ENCODE measurements around the gene MPZL3. TPM values are rescaled to one million over a fixed set of nuclear protein-coding genes. Genes with fewer than 3 reads are reported as not detected.

Gene MPZL3, protein sequence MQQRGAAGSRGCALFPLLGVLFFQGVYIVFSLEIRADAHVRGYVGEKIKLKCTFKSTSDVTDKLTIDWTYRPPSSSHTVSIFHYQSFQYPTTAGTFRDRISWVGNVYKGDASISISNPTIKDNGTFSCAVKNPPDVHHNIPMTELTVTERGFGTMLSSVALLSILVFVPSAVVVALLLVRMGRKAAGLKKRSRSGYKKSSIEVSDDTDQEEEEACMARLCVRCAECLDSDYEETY
- 1 to 10 TPM; 1.0 to 1.1 TPM for total RNA-seq
- long read RNA-seq, partial matches to known transcripts = 0 of 3 reads
- long read RNA-seq, other reads (novel, unspliced or antisense) = 0 of 3 reads

DNA sequence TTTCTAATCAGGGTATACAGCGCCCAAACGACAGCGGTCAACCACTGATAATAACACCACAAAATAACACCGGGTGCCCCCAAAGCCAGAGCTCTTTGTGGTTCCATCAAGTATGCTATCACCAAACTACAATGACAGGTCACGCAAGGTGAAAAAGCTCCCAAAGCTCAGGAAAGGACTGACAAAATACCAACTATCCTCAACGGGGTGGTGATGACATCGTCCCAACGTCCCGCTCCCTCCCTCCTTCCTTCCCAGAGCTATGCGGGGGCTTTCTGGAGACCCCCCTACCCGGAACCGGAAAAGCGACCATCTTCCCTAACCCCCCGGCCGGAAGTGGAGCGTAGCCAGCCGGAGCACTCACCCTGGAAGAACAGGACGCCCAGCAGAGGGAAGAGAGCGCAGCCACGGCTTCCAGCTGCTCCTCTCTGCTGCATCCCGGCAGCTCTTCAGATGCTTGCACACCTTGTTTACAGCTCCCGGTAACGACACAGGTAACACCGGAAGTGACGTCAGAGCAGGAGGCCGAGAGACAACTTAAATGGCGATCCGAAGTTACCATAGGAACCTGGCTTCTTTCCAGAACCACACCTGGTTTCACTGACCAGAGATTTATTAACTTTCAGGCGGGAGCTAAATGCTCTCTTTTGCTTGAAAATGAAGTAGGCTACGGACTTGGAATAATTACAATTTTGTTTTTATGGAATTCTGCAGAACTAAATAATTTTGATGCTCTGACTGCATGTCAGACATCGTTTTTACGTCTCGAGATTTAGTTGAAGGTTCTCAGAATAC is at the start of gene MPZL3:
MPZL3 (minus strand) TSS at position 508 of the 795 bp plus-strand sequence; CDS start at position 437, 71 bp downstream.
- intact Hi-C loops (cut with DNase I) = loop anchor here in 1 of 2 donors (10.0 kb wide), 1 partner anchor 47 kb away; no protein-coding TSS in a partner anchor

DNA sequence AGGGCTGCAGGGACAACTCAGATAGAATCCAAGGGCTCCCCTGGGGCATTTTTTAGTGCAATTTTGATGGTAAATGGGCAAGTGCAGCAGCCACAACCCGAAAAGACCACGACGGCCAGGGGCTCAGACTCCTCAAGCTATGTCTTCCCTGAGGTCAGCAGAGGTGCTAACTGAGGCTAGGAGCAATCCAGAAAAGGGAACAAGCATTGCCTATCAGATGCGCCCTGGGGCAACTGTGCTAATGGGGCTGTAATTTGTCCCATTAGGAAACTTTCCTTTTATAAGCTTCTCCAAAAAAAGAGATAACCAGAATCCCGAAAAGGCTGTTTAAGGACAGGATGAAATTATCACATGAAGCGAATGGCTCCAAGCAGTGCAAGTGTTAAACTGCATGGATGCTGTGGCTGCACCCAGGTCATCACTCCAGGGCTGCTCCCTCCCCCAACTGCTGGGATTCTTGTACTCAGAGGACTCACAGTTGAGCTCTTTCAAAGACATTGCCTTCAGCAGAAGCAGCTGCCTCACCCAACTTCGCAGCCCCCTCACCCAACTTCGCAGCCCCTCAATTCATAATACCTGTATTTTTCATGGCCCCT is 49.5 kb upstream of the MPZL3 start:
- intact Hi-C loops (cut with DNase I) = no loop called here

More for the DNA sequence above, at the start of gene MPZL3:
- peak; percentile 82 to 86 for ATAC-seq
- DNase-seq = peak; percentile 81

DNA sequence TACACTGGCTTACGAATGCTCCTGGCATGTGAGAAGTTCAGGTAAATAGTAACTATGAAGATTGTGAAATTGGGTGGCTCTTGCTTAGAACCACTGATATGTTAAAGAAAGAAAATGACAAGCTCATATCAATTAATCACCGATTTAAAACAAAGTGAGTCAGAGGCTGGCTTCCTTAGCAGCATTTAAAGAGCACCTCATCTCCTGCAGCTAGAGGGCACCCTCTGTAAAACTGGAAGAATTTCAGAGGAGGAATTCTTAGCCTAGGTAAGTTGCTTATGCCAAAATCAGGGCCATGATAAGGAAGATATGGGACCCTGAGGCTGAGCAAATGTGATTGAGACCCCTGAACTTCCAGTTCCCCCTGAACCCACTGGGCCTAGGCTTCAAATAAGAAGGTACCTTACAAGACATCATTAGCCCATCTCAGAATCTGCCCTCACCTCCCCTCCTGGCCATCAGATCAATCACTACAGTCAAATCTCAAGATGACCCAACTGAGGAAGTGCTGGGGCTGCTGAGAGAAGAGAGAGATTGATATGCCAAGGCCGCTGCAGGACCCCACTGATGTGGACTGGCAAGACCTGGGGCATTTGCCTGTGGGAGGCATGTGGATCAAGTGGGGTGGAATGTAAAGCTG is 43.8 kb upstream of the MPZL3 start:
- DNase-seq (no peak), ATAC-seq (peak in 1 of 2 donors; percentile 37)
- intact Hi-C loops (cut with DNase I) = loop anchor here (2.0 to 10.0 kb wide), 2 partner anchors 101 to 193 kb away; no protein-coding TSS in a partner anchor

More for the DNA sequence above, 49.5 kb upstream of the MPZL3 start:
- DNase-seq = no peak
- ATAC-seq = no peak

DNA sequence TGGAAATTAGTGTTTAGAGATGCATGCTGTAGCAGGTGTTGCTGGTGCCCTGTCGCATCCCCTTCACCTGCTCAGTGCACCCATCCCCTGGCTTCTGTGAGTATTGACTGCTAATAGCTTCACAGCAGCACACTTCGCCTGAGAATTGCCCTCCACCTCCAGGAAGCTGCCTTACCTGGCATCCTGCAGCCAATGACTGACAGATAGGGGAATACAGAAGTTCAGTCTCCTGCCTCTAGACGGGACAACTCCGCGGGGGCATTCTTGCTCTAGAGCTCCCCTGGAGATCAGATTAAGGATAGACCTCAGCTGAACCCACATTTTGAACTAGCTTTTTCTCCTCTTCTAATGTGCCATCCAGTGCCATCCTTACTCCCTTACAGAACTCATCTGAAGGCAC is 43.0 kb upstream of the MPZL3 start:
- no peak for DNase-seq
- intact Hi-C loops (cut with DNase I) = loop anchor here in 1 of 2 donors (10.0 kb wide), 1 partner anchor 100 kb away; no protein-coding TSS in a partner anchor
- no peak for ATAC-seq

DNA sequence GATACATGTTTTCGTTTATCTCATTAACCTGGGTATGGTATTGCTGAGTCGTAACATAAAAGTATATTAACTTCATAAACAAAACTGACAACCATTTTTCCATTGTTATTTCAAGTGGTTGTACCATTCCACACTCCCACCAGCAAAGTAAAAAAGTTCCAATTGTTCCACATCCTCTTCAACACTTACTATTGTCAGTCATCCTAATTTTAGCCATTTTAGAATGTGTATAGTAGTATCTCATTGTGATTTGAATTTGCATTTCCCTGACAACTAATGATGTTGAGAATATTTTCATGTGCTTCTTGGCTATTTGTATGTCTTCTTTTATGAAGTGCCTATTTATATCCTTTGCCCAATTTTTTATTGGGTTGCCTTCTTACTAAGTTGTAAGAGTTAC is 41.9 kb upstream of the MPZL3 start:
- ATAC-seq (no peak), DNase-seq (no peak)
- intact Hi-C loops (cut with DNase I) = loop anchor here in 1 of 2 donors (5.0 to 10.0 kb wide), 2 partner anchors 99 to 147 kb away; no protein-coding TSS in a partner anchor

- intact Hi-C loops (cut with DNase I) = loop anchor here (1.0 to 10.0 kb wide), 4 partner anchors 93 to 146 kb away; no protein-coding TSS in a partner anchor
- no peak for ATAC-seq
Observed at GRCh38 chr11:118291477-118292135, 39.4 kb upstream of the MPZL3 start.

GRCh38 chr11:118290923-118291322 is 38.8 kb upstream of the MPZL3 start:
- intact Hi-C loops (cut with DNase I) = loop anchor here (1.0 to 10.0 kb wide), 4 partner anchors 92 to 146 kb away; no protein-coding TSS in a partner anchor
- DNase-seq (no peak), ATAC-seq (peak; percentile 80)

More at GRCh38 chr11:118291477-118292135, 39.4 kb upstream of the MPZL3 start:
- no peak for DNase-seq

DNA sequence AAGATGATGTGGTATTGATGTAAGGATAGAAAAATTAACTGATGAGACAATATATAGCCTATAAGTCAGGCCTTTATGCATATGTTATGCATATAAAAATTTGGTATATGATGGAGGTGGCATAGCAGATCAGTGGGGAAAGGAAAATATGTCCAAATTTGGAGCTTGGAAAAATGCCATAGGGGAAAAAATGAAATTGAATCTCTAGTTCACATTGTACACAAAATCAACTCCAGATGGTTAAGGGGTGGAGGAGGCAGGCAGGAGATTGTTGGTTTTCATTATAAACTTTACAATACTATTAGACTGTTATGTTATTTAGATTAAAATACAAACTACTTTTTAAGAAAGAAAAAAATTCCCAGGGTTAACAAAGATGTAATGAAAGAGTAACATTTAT is 37.2 kb upstream of the MPZL3 start:
- intact Hi-C loops (cut with DNase I) = no loop called here

DNA sequence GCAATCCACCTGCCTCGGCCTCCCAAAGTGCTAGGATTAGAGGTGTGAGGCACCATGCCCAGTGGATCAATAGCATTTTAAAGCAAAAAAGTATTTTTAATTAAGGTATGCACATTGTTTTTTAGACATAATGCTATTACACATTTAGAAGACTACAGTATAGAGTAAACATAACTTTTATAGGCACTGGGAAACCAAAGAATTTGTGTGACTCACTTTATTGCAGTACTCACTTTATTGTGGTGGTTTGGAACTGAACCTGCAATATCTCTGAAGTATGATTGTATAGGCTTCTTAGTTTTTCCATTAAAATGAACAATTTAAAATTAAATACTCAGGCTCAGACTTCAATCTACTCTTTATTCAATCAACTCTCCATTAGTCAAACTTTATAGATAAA is 34.8 kb upstream of the MPZL3 start:
- DNase-seq (no peak), ATAC-seq (no peak)
- intact Hi-C loops (cut with DNase I) = no loop called here

More for the DNA sequence above, 37.2 kb upstream of the MPZL3 start:
- ATAC-seq (no peak), DNase-seq (no peak)

- intact Hi-C loops (cut with DNase I) = no loop called here
- ATAC-seq = no peak
- DNase-seq = no peak
Observed at GRCh38 chr11:118286545-118286944, 34.4 kb upstream of the MPZL3 start.

DNA sequence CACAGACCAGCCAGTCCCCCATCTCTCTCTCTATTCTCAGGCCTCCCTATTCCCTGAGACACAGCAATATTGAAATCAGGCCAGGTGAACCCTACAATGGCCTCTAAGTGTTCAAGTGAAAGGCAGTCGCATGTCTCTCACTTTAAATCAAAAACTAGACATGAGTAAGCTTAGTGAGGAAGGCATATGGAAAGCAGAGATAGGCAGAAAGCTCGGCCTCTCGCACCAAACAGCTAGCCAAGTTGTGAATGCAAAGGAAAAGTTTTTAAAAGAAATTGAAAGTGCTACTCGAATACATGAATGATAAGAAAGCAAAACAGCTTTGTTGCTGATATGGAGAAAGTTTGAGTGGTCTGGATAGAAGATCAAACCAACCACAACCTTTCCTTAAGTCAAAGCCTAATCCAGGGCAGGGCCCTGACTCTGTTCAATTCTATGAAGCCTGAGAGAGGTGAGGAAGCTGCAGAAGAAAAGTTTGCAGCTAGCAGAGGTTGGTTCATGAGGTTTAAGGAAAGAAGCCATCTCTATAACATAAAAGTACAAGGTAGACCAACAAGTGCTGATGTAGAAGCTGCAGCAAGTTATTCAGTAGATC is 31.7 kb upstream of the MPZL3 start:
- DNase-seq (no peak), ATAC-seq (no peak)
- intact Hi-C loops (cut with DNase I) = no loop called here

GRCh38 chr11:118283037-118283636 is 31.0 kb upstream of the MPZL3 start:
- intact Hi-C loops (cut with DNase I) = no loop called here
- no peak for ATAC-seq

DNA sequence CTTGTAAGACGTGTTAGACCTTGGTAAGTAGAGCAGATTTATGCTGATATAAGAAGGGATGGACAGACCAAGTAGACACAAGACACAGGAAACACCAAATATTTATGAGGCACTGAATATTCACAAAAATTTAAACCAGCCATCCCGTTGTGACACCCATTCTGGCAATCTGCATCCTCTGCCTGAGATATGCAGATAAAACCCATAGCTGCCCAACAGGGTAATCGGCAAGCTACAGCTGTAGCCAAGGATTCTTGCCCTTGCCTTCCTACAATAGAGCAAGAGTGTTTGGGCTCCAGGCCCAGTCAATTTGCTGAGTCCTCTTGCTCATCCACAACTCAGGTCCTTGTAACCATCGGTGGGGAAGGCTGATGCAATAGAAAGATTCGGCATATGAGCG is 30.4 kb upstream of the MPZL3 start:
- intact Hi-C loops (cut with DNase I) = no loop called here
- DNase-seq (no peak), ATAC-seq (no peak)

More at GRCh38 chr11:118283037-118283636, 31.0 kb upstream of the MPZL3 start:
- DNase-seq = no peak

- no peak for ATAC-seq
- intact Hi-C loops (cut with DNase I) = no loop called here
- no peak for DNase-seq
Observed at GRCh38 chr11:118281284-118281683, 29.1 kb upstream of the MPZL3 start.

DNA sequence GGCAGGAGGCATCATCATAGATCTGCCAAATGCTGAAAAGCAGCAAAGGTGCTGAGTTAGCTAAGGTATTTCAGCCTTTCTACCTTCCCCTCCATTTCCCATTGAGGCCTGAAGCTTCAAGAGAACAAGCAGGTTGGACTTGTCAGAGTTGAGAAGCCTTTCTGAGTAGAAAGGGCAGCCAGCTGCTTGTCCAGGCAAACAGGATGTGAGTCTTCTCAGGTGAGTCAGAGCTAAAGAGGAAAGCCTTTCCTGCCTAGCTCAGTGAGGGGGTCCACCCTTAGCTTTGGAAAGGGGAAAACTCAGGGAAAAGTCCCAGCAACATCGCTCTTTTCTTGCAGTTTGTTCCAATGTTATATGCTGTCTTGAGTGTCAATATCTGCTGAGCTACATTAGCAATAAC is 25.1 kb upstream of the MPZL3 start:
- no peak for ATAC-seq

DNA sequence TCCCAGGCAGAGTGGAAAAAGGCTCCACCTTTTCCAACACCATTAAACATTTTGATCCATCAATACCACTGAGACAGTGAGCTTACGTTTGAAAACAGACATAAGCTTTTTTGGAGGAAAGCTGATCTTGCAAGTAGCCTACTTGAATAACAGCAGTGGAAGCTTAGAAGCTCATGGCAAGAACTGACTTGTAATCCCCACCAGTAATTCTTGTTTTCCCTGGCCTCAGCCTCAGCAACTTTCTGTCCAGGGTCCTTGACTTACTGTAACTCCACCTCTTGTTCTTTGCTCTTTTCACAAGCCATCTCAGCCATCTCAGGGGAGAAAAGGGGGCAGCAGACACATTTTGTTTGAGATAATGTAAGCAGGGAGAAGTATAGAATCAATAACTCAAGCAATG is 24.3 kb upstream of the MPZL3 start:
- intact Hi-C loops (cut with DNase I) = loop anchor here in 1 of 2 donors (10.0 kb wide), 1 partner anchor 72 kb away; no protein-coding TSS in a partner anchor
- ATAC-seq = no peak
- no peak for DNase-seq

More for the DNA sequence above, 25.1 kb upstream of the MPZL3 start:
- DNase-seq = no peak
- intact Hi-C loops (cut with DNase I) = loop anchor here in 1 of 2 donors (10.0 kb wide), 1 partner anchor 73 kb away; no protein-coding TSS in a partner anchor

- intact Hi-C loops (cut with DNase I) = loop anchor here in 1 of 2 donors (10.0 kb wide), 1 partner anchor 70 kb away; no protein-coding TSS in a partner anchor
- no peak for DNase-seq
- peak; percentile 34 to 38 for ATAC-seq
Observed at GRCh38 chr11:118275176-118275575, 23.0 kb upstream of the MPZL3 start.

Data from left cardiac atrium (tissue), 4 donors.